ENCODE results near the gene TAL2. TPM values are rescaled to one million over a fixed set of nuclear protein-coding genes. Genes with fewer than 3 reads are reported as not detected.

Gene TAL2
- total and polyA plus RNA-seq, 9 of the 15 experiments (the other 6 are each of a cell fraction or from before 2014, with no cell fraction given), result 0.21 to 3.7 (median 1.1) TPM; not detected in 1

DNA sequence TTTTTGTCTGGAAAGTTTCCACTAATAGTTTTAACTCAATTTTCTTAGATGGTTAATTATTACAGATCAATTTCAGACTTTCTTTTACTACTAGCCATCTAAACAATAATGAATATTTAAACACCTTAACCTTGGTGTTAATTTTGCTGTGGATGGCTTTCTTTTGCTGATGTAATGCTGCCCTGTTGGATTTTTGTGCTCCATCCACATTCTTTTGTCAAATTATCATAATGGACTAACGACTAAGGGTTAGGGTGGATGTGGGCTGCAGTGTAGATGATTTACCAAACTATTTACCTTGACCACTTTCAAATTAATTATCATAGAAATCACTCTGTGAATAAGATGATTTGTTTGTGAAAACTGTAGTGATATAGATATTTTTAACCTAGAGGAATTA is 16.5 kb downstream of the TAL2 start:
- no peak overlapping the region for H3K27ac ChIP-seq (ENCODE audit: extremely low read depth, low read depth, low read length)
- FAIRE-seq (no peak), ATAC-seq (no peak), DNase-seq (ENCODE audit: extremely low read depth in 1 of 4, low spot score in 3 of 4) (no peak)
- ChIA-PET CTCF (ENCODE audit: low intra/inter-chr PET ratio) (no interaction called here), POLR2A (interaction anchor here (1.6 kb wide), 1 partner anchor 15 kb away, joined by 7 read pairs; the partner anchor contains the start of gene TMEM38B)
- no peaks in the 10 kb centered on the region for H3K79me2 ChIP-seq (ENCODE audit: control insufficient read depth, insufficient read depth, low read length)
- no peaks in the 10 kb centered on the region for H4K20me1 ChIP-seq (replicated peaks; ENCODE audit: control insufficient read depth, insufficient read depth, low read length)
- TF ChIP-seq, protein P1, sequence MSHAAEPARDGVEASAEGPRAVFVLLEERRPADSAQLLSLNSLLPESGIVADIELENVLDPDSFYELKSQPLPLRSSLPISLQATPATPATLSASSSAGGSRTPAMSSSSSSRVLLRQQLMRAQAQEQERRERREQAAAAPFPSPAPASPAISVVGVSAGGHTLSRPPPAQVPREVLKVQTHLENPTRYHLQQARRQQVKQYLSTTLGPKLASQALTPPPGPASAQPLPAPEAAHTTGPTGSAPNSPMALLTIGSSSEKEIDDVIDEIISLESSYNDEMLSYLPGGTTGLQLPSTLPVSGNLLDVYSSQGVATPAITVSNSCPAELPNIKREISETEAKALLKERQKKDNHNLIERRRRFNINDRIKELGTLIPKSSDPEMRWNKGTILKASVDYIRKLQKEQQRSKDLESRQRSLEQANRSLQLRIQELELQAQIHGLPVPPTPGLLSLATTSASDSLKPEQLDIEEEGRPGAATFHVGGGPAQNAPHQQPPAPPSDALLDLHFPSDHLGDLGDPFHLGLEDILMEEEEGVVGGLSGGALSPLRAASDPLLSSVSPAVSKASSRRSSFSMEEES (CRISPR knock-in tag; IDR thresholded peaks at IDR 0.05), result no peak
- TF ChIP-seq CBX3 (IDR thresholded peaks at IDR 0.05; ENCODE audit: borderline replicate concordance in 1 of 2, low read length in 2 of 2) (no peak), MBD2 (IDR thresholded peaks at IDR 0.05; ENCODE audit: borderline replicate concordance, low read depth) (no peak), ZNF444 (CRISPR knock-in tag; IDR thresholded peaks at IDR 0.05) (no peak), POLR3G (IDR thresholded peaks at IDR 0.05; ENCODE audit: extremely low read depth, insufficient read length, insufficient replicate concordance) (no peak), ESRRA (IDR thresholded peaks at IDR 0.05; ENCODE audit: borderline replicate concordance, low read depth) (no peak), DIDO1 (tag; IDR thresholded peaks at IDR 0.05; ENCODE audit: low read depth) (no peak), PML (IDR thresholded peaks at IDR 0.05; ENCODE audit: low read length) (no peak), MAFF (IDR thresholded peaks at IDR 0.05; ENCODE audit: low read length) (no peak)
- TF ChIP-seq, protein P2, sequence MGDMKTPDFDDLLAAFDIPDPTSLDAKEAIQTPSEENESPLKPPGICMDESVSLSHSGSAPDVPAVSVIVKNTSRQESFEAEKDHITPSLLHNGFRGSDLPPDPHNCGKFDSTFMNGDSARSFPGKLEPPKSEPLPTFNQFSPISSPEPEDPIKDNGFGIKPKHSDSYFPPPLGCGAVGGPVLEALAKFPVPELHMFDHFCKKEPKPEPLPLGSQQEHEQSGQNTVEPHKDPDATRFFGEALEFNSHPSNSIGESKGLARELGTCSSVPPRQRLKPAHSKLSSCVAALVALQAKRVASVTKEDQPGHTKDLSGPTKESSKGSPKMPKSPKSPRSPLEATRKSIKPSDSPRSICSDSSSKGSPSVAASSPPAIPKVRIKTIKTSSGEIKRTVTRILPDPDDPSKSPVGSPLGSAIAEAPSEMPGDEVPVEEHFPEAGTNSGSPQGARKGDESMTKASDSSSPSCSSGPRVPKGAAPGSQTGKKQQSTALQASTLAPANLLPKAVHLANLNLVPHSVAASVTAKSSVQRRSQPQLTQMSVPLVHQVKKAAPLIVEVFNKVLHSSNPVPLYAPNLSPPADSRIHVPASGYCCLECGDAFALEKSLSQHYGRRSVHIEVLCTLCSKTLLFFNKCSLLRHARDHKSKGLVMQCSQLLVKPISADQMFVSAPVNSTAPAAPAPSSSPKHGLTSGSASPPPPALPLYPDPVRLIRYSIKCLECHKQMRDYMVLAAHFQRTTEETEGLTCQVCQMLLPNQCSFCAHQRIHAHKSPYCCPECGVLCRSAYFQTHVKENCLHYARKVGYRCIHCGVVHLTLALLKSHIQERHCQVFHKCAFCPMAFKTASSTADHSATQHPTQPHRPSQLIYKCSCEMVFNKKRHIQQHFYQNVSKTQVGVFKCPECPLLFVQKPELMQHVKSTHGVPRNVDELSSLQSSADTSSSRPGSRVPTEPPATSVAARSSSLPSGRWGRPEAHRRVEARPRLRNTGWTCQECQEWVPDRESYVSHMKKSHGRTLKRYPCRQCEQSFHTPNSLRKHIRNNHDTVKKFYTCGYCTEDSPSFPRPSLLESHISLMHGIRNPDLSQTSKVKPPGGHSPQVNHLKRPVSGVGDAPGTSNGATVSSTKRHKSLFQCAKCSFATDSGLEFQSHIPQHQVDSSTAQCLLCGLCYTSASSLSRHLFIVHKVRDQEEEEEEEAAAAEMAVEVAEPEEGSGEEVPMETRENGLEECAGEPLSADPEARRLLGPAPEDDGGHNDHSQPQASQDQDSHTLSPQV (IDR thresholded peaks at IDR 0.05), result no peak
- TF ChIP-seq, protein P3, sequence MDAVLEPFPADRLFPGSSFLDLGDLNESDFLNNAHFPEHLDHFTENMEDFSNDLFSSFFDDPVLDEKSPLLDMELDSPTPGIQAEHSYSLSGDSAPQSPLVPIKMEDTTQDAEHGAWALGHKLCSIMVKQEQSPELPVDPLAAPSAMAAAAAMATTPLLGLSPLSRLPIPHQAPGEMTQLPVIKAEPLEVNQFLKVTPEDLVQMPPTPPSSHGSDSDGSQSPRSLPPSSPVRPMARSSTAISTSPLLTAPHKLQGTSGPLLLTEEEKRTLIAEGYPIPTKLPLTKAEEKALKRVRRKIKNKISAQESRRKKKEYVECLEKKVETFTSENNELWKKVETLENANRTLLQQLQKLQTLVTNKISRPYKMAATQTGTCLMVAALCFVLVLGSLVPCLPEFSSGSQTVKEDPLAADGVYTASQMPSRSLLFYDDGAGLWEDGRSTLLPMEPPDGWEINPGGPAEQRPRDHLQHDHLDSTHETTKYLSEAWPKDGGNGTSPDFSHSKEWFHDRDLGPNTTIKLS (IDR thresholded peaks at IDR 0.05; ENCODE audit: borderline replicate concordance, low read depth), result no peak
- H3K4me1 ChIP-seq (replicated peaks in 1 of 2; ENCODE audit: control insufficient read depth in 2 of 2, insufficient read depth in 2 of 2, low read length in 2 of 2), result peaks cover 0 to 33% of the 10 kb centered on the region in 2 experiments; a peak in 3 of 5 replicates
- in situ Hi-C loops (cut with MboI), result no loop called here
- no peaks in the 10 kb centered on the region for H3K9me3 ChIP-seq (replicated peaks; ENCODE audit: control insufficient read depth, insufficient read depth, low read depth, low read length)
- 20% methylated on average over 1 of the region's 1 CpG for WGBS (ENCODE audit: insufficient coverage, low coverage, missing lambda C conversion rate)
- no peak overlapping the region for H3K9ac ChIP-seq (ENCODE audit: insufficient read depth in 1 of 2, low read depth in 2 of 2, low read length in 2 of 2)
- H3K27me3 ChIP-seq (ENCODE audit: control insufficient read depth in 2 of 2, insufficient read depth in 2 of 2, low read length in 2 of 2), result no peaks in the 10 kb centered on the region
- H3K36me3 ChIP-seq (ENCODE audit: control insufficient read depth, insufficient read depth, low read length), result no peaks in the 10 kb centered on the region
- H3K4me2 ChIP-seq (ENCODE audit: insufficient read depth, low read length), result no peak overlapping the region
- no peaks in the 10 kb centered on the region for H3K9me1 ChIP-seq (ENCODE audit: control insufficient read depth, insufficient read depth, low read length)
- BruUV-seq (replicated peaks), result no TSS peak
- no peak overlapping the region for H2AFZ ChIP-seq (ENCODE audit: low read depth, low read length)
- H3K4me3 ChIP-seq, result no peak overlapping the region
- intact Hi-C loops (cut with micrococcal nuclease), result no loop called here

Data from K562 (cell line).